HG03354 (cell line): ENCODE data around the gene DIAPH3.

ENCODE experiments used
- ATAC-seq: cut with Tn5 transposase; IDR thresholded peaks from one replicate; pipeline ENCODE4 v1.9.1; 2021; ENCODE audit warnings: mild to moderate bottlenecking; ENCODE audit not compliant: unreplicated experiment, poor library complexity, severe bottlenecking

Gene DIAPH3

DNA sequence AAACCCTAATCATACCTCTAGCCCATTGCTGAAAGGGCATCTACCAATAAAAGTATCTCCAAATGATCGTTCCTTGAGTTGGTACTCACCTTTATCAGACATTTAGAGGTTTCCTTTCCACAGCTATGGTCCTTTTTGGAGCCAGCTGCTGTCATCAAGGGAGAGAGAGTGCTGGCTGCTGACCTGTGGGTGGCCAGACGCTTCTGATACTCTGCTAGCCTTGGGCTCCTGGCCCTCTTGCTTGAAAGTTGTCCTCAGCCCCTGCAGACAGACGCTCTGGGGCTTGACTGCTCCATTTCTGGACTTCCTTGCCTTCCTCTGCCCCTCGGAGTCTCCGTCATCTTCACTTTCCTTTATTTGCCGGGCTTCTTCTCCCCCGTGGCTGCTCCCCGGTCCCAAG lies 499.1 kb downstream of the DIAPH3 start:
- ATAC-seq, result no peak

- no peak for ATAC-seq
These were observed 500.0 kb downstream of the DIAPH3 start for GRCh38 chr13:59663707-59664106.

- ATAC-seq, result no peak
These were observed 503.1 kb downstream of the DIAPH3 start for GRCh38 chr13:59660582-59660981.

DNA sequence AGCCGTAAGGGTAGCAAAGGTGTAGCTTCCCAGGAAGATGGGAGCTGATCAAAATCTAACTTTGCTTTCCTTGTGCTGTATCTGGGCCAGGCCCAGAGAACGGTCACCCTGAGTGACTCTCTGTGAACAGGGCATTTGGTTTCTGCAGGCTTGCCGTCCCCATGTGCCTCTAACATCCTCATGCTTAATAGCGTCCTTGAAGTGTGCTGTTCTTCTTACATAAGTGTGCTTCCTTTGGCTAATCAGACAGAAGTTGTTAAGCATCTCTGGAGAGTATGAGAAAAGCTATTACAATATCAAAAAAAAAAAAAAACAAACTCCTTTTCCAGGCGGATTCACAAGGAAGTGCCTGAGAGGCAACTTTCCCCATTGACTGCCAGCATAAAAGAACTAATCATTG lies 503.7 kb downstream of the DIAPH3 start:
- no peak for ATAC-seq

DNA sequence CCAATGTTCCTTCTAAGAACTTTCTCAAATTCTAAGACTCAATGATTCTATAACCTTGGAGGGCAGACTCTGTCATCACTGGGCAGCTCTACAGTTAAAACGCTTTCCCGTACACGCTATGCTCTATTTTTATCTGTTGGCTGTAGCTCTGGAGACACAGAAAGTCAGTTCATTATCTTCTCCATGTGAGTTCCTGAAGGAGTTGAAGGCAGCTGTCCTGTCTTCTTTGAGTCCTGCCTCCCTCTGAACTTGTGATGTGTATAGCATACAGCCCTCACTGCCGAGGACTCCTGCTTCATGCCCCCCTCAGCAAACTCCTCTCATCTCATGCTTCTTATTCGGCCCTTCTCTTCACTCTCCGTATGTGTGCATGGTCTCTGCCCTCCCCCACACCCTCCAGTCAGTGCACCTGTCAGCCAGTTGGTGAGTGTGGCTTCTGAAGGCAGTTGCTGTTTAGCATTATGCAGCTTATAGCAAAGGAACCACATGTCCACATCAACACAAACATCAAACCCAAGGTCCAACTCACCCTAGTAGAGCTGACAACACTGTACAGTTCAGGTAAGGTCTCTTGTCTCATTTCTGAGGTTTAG lies 504.9 kb downstream of the DIAPH3 start:
- ATAC-seq, result no peak

DNA sequence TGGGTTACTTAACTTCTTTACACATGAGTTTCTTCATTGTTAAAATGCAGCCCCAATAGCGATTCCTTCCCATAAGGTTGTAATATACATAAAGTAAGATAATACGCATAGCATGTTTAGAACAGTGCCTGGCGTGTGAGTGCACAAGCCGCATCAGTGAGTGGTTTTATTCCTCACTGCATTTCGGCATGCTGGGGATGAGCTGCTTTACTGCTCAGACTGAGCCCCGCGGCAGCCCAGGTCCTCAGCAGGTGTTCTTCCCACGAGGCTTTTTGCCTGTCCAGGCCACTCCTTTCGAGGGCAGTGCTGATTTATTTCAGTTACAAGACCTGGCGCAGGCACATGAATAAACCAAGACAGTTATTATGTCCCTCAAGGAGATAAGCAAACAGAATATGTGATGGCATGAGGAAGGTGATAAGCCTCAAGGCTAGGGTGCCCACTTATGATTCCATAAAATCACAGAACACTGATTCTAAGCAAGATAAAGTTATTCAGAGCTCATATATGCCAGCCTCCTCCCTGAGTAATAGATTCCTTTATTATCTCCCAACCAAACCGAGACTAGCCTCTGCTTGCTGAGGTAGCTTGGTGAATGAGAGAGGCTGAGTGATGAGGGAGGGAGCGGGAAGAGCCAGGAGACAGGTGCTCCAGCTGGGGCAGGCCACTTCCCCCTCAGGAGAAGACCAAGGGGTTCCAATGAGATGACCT lies 505.5 kb downstream of the DIAPH3 start:
- no peak for ATAC-seq

- no peak for ATAC-seq
These were observed 509.8 kb downstream of the DIAPH3 start for GRCh38 chr13:59653916-59654315.

- ATAC-seq, result no peak
These were observed 512.2 kb downstream of the DIAPH3 start for GRCh38 chr13:59651479-59651878.

GRCh38 chr13:59643906-59644626 lies 519.7 kb downstream of the DIAPH3 start:
- ATAC-seq, result no peak

DNA sequence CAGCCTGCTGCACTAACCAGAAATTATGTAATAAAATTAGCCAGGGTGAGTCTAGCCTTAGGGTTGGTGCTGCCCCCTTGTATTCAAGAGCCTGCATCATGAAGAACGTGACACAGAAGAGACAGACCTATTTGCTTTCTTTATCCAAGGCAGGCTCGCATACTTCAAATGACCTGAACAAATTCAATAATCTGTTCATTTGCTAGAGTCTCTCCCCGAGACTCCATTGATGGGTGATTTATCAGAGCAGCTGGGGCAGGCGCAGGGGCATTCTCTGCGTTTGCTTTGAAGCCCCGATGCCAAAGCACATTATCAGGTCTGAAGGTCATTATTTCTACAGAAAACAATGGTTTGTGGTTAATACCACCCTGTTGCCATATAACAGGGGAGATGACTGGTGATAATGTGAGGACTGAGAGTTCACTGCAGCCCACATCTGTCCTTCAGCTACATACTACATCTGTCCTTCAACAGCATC lies 520.3 kb downstream of the DIAPH3 start:
- ATAC-seq, result no peak

DNA sequence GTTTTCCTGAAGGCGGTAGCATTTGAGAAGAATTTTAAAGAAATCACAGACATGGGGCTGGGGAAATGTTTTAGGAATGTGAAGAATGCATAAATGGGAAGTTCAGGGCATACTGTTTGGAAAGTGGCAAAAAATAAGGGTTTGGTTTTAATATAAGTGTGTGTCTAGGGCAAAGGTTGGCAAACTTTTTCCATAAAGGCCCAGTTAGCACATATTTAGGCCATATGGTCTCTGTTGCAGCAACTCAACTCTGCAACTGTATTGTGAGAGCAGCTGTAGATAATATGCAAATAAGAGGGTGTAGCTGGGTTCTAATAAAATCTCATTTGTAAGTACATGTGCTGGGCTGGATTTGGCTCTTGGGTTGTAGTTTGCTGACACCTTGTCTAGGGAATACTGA lies 521.9 kb downstream of the DIAPH3 start:
- ATAC-seq, result no peak

GRCh38 chr13:59641261-59641660 lies 522.5 kb downstream of the DIAPH3 start:
- ATAC-seq, result no peak

GRCh38 chr13:59638404-59638803 lies 525.3 kb downstream of the DIAPH3 start:
- no peak for ATAC-seq

GRCh38 chr13:59635589-59635988 lies 528.1 kb downstream of the DIAPH3 start:
- no peak for ATAC-seq

DNA sequence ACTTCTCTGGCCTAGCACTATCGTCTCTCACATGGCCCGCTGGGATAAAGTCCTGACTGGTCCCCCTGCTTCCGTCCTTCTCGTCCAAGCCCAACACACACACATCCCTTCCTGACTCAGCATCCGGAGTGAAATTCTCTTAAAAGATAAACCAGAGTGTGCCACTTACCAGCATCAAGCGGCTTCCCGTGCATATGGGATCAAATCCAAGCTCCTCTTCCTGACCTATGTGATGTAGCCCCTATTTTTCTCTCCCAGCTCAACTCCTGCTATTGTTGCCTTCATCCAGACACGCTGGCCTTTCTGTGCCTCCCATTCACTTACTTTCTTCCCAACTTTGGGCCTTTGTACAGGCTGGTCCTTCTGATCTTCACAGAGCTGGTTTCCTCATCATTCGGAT lies 530.4 kb downstream of the DIAPH3 start:
- ATAC-seq, result no peak

- ATAC-seq, result no peak
These were observed 532.5 kb downstream of the DIAPH3 start for GRCh38 chr13:59631271-59631670.

DNA sequence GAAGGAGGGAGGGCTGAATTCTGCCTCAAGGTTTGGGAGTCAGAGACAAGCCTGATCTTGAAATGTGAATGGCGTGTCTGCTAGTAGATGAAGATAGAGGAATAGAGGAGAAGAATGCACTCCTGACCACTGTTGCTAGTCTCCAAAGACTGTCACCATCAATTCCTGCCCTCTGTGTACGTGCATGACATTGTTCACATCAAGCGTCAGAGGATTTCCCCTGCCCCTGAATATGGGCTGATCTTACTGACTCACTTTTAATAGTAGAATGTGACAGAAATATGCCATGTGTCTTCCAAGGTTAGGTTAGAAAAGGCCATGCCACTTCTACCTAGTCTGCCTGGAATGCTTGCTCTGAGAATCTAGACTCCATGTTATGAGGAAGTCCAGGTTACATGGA lies 538.6 kb downstream of the DIAPH3 start:
- no peak for ATAC-seq

- no peak for ATAC-seq
These were observed 540.4 kb downstream of the DIAPH3 start for GRCh38 chr13:59623206-59623915.

GRCh38 chr13:59621773-59622172 lies 542.0 kb downstream of the DIAPH3 start:
- ATAC-seq, result no peak
